GM10248 (cell line): ENCODE data around the gene ROR2.

Source experiments
- CTCF ChIA-PET: fragments of 300-600 bp; sonication (Branson Sonifier 250); formaldehyde crosslinking; extraction: SDS; loops from one replicate; lab custom pipeline; 2021; ENCODE audit warnings: antibody characterized with exemption; lab: Yijun Ruan, JAX
- POLR2A ChIA-PET: fragments of 350-650 bp; sonication (Branson Sonifier 250); formaldehyde crosslinking; extraction: SDS; loops from one replicate; lab custom pipeline; 2020; ENCODE audit warnings: antibody characterized with exemption; lab: Yijun Ruan, JAX
- DNase-seq: peaks from one replicate; pipeline ENCODE4 v3.0.0; 2012; ENCODE audit errors: extremely low spot score
- TF ChIP-seq, protein P1 (sequence below): IDR thresholded peaks from 2 replicates; pipeline ENCODE4 v1.5.1; 2012; ENCODE audit warnings: mild to moderate bottlenecking, low read depth; ENCODE audit errors: extremely low read depth, missing control alignments, control extremely low read depth

ROR2 gene

DNA sequence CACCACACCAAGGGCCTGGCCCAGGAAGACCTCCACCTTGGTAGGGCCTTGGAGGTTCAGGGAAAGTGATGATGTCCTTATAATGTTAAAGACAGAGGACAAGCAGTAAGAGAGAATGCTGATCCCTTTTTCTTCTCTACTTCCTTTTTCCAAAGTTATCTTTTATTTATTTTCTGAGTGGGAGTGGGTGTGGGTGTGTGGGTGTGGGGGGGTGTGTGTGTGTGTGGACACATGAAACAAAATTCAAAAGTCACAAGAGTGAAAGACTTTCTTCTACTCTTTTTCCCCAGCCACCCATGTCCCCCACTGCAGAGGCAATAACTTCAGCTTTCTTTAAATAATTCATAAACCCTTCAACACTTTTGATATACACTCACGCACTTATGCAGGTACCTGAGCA, 70.8 kb downstream of the ROR2 start:
- TF ChIP-seq, protein P1, sequence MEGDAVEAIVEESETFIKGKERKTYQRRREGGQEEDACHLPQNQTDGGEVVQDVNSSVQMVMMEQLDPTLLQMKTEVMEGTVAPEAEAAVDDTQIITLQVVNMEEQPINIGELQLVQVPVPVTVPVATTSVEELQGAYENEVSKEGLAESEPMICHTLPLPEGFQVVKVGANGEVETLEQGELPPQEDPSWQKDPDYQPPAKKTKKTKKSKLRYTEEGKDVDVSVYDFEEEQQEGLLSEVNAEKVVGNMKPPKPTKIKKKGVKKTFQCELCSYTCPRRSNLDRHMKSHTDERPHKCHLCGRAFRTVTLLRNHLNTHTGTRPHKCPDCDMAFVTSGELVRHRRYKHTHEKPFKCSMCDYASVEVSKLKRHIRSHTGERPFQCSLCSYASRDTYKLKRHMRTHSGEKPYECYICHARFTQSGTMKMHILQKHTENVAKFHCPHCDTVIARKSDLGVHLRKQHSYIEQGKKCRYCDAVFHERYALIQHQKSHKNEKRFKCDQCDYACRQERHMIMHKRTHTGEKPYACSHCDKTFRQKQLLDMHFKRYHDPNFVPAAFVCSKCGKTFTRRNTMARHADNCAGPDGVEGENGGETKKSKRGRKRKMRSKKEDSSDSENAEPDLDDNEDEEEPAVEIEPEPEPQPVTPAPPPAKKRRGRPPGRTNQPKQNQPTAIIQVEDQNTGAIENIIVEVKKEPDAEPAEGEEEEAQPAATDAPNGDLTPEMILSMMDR = no peak

DNA sequence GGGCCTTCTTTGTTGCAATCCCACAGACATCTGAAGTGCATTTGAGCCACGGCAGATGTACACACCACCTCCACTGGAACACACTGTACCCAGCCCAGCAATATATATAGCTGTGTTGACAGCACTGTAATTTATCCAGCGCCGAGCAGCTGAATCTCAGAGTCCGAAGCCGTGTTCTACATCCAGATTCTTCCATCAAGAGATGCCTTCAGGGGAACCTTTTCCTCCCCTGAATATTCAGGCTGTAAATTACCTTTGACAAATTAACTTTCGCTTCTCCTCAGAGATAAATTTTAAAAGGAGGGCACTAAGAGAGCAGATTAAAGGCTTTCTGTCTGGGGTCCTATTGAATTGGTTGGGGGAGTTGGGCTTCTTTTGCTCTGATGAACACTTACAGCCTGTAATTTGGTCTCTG, 76.4 kb downstream of the ROR2 start:
- no peak for DNase-seq
- TF ChIP-seq, protein P1 = no peak
- ChIA-PET POLR2A (no interaction called here), CTCF (no interaction called here)

More for the DNA sequence above, 70.8 kb downstream of the ROR2 start:
- DNase-seq = no peak
- POLR2A ChIA-PET = no interaction called here
- CTCF ChIA-PET = no interaction called here

DNA sequence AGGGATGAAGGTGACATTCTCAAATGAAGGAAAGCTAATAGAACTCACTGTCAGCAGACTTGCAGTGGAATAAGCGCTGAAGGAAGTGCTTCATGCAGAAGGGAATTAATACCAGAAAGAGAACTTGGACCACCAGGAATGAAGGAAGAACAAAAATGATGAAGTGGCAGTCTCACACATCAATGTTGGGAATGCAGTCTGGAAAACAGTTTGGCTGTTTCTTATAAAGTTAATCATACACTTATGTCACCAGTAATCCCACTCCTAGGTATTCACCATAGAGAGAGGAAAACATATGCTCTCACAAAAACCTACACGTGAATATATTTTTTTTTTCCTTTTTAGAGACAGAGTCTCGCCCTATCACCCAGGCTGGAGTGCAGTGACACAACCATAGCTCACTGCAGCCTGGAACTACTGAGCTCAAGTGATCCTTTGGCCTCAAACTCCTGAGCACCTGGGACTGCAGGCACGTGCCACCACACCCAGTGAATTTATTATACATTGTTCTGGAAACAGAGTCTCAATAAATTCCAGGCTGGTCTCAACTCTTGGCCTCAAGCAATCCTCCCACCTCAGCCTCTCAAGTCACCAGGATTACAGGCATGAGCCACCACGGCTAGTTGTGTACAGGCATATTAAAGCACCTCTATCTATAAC, 81.2 kb downstream of the ROR2 start:
- TF ChIP-seq, protein P1 = no peak
- DNase-seq = no peak
- POLR2A ChIA-PET = no interaction called here
- CTCF ChIA-PET = no interaction called here

DNA sequence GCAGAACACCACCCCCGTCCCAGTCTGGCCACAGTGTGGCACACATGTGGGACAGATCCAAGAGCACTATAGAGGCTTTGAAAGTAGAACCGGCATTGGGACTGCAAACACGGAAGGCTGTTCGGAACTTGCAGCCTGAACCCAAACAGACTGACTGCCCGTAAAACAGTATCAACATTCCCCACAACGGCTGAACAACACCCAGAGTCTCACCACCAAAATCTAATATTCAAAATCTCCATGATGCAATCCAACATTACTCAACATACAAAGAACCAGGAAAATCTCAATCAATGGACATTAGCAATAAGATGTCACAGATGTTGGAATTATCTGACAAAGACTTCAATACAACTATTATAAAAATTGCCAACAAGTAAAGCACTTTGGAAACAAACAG, 82.3 kb downstream of the ROR2 start:
- ChIA-PET CTCF (no interaction called here), POLR2A (no interaction called here)
- TF ChIP-seq, protein P1 = no peak
- no peak for DNase-seq

DNA sequence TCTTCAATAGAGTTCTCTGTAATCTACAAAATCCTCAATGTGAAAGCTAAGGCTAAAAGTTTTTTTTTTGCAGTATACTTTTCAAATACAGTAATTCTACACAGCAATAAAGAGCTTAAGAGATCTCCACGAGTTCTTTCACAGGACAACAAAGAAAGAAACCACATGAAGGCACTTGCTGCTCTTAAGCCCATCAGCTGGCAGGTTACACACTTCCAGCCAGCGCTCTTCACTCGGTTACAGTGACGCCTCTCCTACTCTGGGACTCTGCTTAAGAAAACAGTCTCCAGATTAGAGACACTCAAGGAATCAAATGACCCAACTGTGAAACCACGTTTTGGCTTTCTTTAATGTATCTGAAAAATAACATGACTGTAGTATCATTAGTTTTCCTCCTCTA, 85.0 kb downstream of the ROR2 start:
- CTCF ChIA-PET = no interaction called here
- POLR2A ChIA-PET = no interaction called here
- TF ChIP-seq, protein P1 = no peak
- no peak for DNase-seq

DNA sequence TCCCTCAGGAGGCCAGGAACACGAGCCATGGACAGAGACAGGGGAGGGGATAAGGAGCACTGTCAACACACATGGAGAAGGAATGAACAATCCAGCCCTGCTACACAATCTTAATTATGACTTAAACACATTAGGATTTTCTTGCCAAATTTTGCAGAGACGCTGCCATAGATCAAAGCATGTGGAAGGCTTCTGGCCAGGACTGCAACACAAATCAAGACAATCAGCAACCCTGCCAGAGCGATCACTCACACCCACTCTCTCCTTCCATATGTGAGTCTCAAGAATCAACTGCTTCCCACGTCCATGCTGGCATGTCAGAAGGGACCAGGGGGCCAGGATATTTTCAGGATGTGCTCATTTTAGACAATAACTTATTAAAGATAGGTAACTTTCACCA, 85.6 kb downstream of the ROR2 start:
- TF ChIP-seq, protein P1 = no peak
- DNase-seq = no peak
- ChIA-PET POLR2A (no interaction called here), CTCF (no interaction called here)
